Activated T-cell treated with anti-CD3 and anti-CD28 coated beads, Interleukin-2, amount 50 U/mL, for 24 hours (primary cell): ENCODE measurements around the gene CLSTN3.

Experiments used
- DNase-seq: peaks from one replicate; pipeline ENCODE4 v3.0.0-alpha.2; 2020
- H3K27ac Mint-ChIP-seq: 2 replicates; pipeline ENCODE4 v1.8.0; 2020; ENCODE audit warnings: mild to moderate bottlenecking, mixed read lengths
- H3K27me3 Mint-ChIP-seq: 2 replicates; pipeline ENCODE4 v1.8.0; 2020; ENCODE audit warnings: mixed read lengths
- H3K36me3 Mint-ChIP-seq: 2 replicates; pipeline ENCODE4 v1.8.0; 2020; ENCODE audit warnings: low read depth, mixed read lengths
- H3K4me1 Mint-ChIP-seq: 2 replicates; pipeline ENCODE4 v1.8.0; 2020; ENCODE audit warnings: low read depth, mixed read lengths
- H3K4me3 Mint-ChIP-seq: 2 replicates; pipeline ENCODE4 v1.8.0; 2020; ENCODE audit warnings: mild to moderate bottlenecking, moderate library complexity, mixed read lengths
- H3K9me3 Mint-ChIP-seq: 2 replicates; pipeline ENCODE4 v1.8.0; 2020; ENCODE audit warnings: mixed read lengths

The CLSTN3 gene

DNA sequence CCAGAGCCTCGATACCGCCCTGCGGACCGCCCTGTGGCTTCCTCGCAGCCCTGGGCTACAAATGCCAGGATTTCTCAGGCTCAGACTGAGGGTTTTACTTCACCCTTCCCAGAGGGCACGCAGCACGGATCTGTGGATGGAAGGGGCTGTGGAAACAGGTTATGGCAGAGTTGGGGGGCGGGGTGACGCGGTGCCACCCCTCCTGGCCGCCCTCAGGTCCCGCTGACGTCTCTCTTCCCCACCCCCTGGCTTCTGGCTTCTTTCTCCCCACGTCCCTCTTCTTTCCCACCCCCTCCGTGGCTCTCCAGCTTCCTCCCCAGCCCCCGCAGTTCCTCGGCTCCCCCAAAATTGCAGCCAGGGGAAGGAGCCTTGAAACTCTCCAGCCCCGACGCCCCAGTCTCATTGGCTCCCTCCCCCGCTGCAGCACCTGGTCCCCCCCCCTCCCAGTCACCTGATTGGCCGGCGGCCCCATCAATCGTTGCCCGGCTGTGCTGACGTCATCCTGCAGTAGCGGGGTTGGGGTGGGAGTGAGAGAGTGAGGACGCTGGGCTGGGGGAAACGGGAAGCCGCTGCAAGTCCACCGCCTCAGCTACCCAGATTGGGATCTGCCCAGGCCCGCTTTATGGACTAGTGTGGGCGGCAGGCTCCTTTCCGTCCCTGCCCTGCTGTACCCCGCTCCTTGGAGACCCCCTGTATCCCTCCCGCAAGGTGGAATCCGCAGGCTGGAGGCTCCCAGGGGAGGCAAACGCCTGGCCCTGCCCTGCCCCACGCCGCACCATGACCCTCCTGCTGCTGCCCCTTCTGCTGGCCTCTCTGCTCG is at the start of gene CLSTN3:
CLSTN3 (plus strand) TSS at position 500 of the 820 bp plus-strand sequence; CDS start at position 778, 278 bp downstream.
- Mint-ChIP-seq H3K4me1 (peaks cover 37% of the 10 kb centered on the region), H3K4me3 (peak within 1 kb of the TSS; percentile 81), H3K27me3 (no peaks in the 10 kb centered on the region), H3K27ac (peak within 1 kb of the TSS; percentile 80), H3K36me3 (peaks cover 8% of the 10 kb centered on the region), H3K9me3 (no peaks in the 10 kb centered on the region)
- peak; percentile 88 for DNase-seq

- Mint-ChIP-seq H3K36me3 (no peaks in the 10 kb centered on the region), H3K4me1 (no peaks in the 10 kb centered on the region)
Observed at GRCh38 chr12:7081037-7081436, 49.1 kb upstream of the CLSTN3 start.

DNA sequence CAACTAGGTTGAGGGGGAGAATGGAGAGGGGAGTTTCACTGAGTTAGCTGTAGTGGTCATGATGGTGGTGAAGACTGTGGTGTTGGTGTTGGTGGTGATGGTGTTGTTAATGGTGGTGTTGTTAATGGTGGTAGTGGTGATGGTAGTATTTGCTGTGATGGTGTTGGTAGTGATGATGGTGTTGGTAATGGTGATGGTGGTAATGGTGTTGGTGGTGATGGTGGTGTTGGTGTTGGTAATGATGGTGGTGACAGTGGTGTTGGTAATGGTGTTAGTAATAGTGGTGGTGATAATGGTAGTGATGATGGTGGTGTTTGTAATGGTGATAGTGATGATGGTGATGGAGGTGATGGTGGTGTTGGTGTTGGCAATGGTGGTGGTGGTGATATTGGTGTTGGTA is 47.0 kb upstream of the CLSTN3 start:
- Mint-ChIP-seq H3K4me1 (no peaks in the 10 kb centered on the region), H3K27me3 (no peaks in the 10 kb centered on the region), H3K27ac (no peak overlapping the region), H3K9me3 (peaks cover 5% of the 10 kb centered on the region), H3K36me3 (no peaks in the 10 kb centered on the region), H3K4me3 (no peak overlapping the region)
- no peak for DNase-seq

More at GRCh38 chr12:7081037-7081436, 49.1 kb upstream of the CLSTN3 start:
- Mint-ChIP-seq H3K27ac (no peak overlapping the region), H3K27me3 (no peaks in the 10 kb centered on the region), H3K9me3 (peaks cover 5% of the 10 kb centered on the region), H3K4me3 (no peak overlapping the region)
- DNase-seq, result no peak

DNA sequence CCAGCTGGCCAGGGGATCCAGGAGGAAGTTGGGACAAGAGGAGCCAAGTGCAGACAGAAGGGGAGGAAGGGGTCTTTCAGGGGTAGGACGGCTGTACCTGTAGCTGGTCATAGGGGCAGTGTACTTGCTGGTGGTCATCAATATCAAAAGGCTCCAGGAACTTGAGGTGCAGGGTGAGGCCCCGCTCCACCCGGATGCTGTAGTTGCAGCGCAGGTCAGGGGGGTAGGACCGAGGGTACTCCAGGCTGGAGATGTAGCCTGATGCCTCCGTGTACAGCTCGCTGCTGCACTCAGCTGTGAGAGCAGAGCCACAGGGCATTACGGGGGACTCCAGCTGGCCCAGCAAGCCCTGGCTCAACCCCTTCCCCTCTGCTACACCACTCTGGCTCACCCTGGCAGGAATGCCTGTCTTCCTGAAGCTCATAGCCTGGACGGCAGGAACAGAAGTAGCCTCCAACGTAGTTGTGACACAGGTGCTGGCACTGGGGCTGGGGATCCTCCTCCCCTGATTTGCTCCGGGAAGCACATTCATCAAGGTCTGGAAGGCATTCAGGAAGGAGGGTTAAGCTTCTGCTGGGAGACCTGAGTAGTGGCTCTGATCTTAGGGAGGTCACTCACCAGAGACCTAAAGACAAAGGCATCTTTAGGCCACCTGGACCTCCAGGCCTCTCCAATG is 40.8 kb upstream of the CLSTN3 start:
- Mint-ChIP-seq H3K9me3 (no peaks in the 10 kb centered on the region), H3K27me3 (peaks cover 2% of the 10 kb centered on the region), H3K27ac (no peak overlapping the region), H3K4me1 (peaks cover 9% of the 10 kb centered on the region), H3K36me3 (no peaks in the 10 kb centered on the region), H3K4me3 (no peak overlapping the region)
- DNase-seq, result no peak

GRCh38 chr12:7090222-7090998 is 39.8 kb upstream of the CLSTN3 start:
- no peak overlapping the region for H3K27ac Mint-ChIP-seq
- DNase-seq, result no peak
- H3K36me3 Mint-ChIP-seq, result no peaks in the 10 kb centered on the region
- H3K27me3 Mint-ChIP-seq, result peaks cover 2% of the 10 kb centered on the region
- H3K4me3 Mint-ChIP-seq, result no peak overlapping the region
- H3K9me3 Mint-ChIP-seq, result no peaks in the 10 kb centered on the region
- peaks cover 9% of the 10 kb centered on the region for H3K4me1 Mint-ChIP-seq

- peaks cover 2% of the 10 kb centered on the region for H3K27me3 Mint-ChIP-seq
- DNase-seq, result no peak
- H3K4me3 Mint-ChIP-seq, result no peak overlapping the region
- peaks cover 9% of the 10 kb centered on the region for H3K4me1 Mint-ChIP-seq
- H3K27ac Mint-ChIP-seq, result no peak overlapping the region
- H3K9me3 Mint-ChIP-seq, result no peaks in the 10 kb centered on the region
- no peaks in the 10 kb centered on the region for H3K36me3 Mint-ChIP-seq
Observed at GRCh38 chr12:7091171-7091570, 39.0 kb upstream of the CLSTN3 start.

- DNase-seq, result no peak
- peak overlapping the region; percentile 78 for H3K4me3 Mint-ChIP-seq
- no peaks in the 10 kb centered on the region for H3K9me3 Mint-ChIP-seq
- peaks cover 9% of the 10 kb centered on the region for H3K4me1 Mint-ChIP-seq
- no peaks in the 10 kb centered on the region for H3K36me3 Mint-ChIP-seq
- peak overlapping the region; percentile 85 for H3K27ac Mint-ChIP-seq
- H3K27me3 Mint-ChIP-seq, result peaks cover 2% of the 10 kb centered on the region
Observed at GRCh38 chr12:7091660-7092228, 38.4 kb upstream of the CLSTN3 start.

DNA sequence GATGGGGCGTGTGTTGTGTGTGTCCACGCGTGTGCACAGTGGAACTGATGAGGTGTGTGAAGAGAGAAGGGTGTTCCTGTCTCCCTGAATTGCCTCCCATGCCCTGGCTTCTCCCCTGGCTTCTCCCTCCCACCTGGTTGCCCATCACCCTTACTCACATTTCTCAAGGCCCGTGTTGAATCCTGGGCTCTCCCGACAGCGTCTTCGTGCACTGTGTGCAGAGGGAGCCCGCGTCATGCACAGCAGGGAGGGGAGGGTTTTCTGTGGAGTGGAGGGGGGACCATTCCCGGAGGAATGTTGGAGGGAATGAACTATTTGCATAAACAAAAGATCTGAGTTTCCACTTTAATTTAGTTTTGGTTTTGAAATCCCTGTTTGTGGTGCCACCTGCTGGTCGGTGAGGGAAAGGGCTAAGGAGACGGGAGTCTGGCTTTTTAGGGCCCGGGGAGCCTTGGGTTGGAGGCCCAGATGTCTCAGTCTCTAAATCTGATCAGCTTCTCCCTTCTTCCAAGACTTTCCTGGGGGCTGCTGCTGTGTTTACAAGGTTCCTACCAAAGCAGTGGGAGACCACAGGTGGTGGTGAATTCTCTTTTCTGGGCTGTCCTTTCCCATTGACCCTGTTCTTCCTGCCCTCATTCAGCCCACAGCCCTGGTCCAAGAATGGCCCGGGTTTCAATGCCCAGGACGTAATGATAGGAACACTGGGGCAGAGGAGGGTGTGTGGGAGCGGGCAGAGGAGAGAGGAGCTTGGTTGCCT is 37.8 kb upstream of the CLSTN3 start, which contains the start of gene C1R:
C1R (minus strand) TSS at position 217 of the 757 bp plus-strand sequence; CDS start at position 160, 57 bp downstream.
- Mint-ChIP-seq H3K36me3 (no peaks in the 10 kb centered on the region), H3K9me3 (no peaks in the 10 kb centered on the region), H3K27ac (peak within 1 kb of the TSS; percentile 85), H3K4me1 (peaks cover 9% of the 10 kb centered on the region), H3K4me3 (peak within 1 kb of the TSS; percentile 78), H3K27me3 (peaks cover 2% of the 10 kb centered on the region)
- peak; percentile 79 for DNase-seq

GRCh38 chr12:7092986-7093460 is 37.1 kb upstream of the CLSTN3 start:
- peaks cover 9% of the 10 kb centered on the region for H3K4me1 Mint-ChIP-seq
- no peak for DNase-seq
- H3K9me3 Mint-ChIP-seq, result no peaks in the 10 kb centered on the region
- H3K27me3 Mint-ChIP-seq, result peaks cover 2% of the 10 kb centered on the region
- no peak overlapping the region for H3K4me3 Mint-ChIP-seq
- no peak overlapping the region for H3K27ac Mint-ChIP-seq
- H3K36me3 Mint-ChIP-seq, result peaks cover 2% of the 10 kb centered on the region

DNA sequence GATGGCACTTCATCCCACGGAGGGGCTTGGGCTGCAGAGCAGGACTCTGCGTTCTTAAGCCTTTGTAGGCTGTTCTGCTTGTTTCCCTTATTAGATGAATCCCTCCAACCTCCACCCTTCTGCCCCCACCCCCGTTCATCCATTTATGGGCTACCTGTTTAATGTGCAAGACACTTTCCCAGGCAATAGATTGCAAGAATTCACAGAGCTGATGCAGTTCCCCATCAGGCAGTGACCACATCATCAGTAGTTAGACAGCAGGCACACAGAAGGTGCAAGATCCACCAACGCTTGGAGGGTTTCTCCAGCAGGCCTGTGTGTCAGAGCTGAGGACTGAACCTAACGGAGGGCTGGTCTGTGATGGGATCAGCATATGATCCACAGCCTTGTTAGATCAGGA is 36.7 kb upstream of the CLSTN3 start:
- peaks cover 7% of the 10 kb centered on the region for H3K36me3 Mint-ChIP-seq
- no peak overlapping the region for H3K27ac Mint-ChIP-seq
- H3K9me3 Mint-ChIP-seq, result no peaks in the 10 kb centered on the region
- peaks cover 2% of the 10 kb centered on the region for H3K27me3 Mint-ChIP-seq
- peaks cover 9% of the 10 kb centered on the region for H3K4me1 Mint-ChIP-seq
- no peak overlapping the region for H3K4me3 Mint-ChIP-seq
- DNase-seq, result no peak

DNA sequence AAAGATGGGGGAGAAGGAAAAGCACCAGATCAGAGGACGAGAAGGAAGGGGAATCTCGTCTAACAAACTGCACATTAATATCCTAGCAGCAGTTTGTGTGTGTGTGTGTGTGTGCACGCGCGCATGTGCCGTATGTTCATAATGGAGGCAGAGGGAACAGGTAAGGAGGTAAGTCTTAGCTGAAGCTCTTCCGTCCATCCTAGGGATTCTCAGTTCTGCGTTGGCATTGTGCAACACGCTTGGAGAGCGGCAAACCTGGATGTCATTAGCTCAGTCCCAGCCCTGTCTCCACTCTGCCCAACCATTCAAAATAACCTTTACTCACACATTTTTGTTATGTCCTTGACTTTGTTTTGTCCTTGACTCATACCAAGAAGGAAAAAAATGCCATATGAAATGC is 36.3 kb upstream of the CLSTN3 start:
- H3K9me3 Mint-ChIP-seq, result no peaks in the 10 kb centered on the region
- DNase-seq, result no peak
- H3K4me1 Mint-ChIP-seq, result peaks cover 9% of the 10 kb centered on the region
- peaks cover 2% of the 10 kb centered on the region for H3K27me3 Mint-ChIP-seq
- peaks cover 10% of the 10 kb centered on the region for H3K36me3 Mint-ChIP-seq
- no peak overlapping the region for H3K4me3 Mint-ChIP-seq
- H3K27ac Mint-ChIP-seq, result no peak overlapping the region

GRCh38 chr12:7096006-7096932 is 33.9 kb upstream of the CLSTN3 start:
- Mint-ChIP-seq H3K27me3 (no peaks in the 10 kb centered on the region), H3K9me3 (no peaks in the 10 kb centered on the region), H3K4me1 (peaks cover 9% of the 10 kb centered on the region), H3K27ac (no peak overlapping the region), H3K4me3 (no peak overlapping the region), H3K36me3 (peaks cover 20% of the 10 kb centered on the region)
- no peak for DNase-seq

DNA sequence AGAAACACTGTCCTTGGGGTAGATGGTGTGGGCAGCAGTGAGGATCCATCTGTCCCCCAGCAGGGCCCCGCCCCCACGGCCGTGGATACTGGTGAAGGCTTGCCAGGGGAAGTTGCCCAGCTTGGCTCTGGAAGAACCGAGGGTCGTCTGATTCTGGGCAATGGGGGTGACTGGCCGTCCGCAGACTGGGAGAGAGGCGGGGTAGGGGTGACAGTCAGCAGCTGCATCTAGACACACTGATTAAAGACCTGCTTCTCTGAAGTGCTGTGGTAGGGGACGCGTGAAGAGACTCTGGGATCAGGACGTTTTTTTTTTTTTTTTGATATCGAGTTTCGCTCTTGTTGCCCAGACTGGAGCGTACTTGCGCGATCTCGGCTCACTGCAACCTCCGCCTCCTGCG is 33.2 kb upstream of the CLSTN3 start:
- DNase-seq, result no peak
- Mint-ChIP-seq H3K4me1 (peaks cover 8% of the 10 kb centered on the region), H3K9me3 (no peaks in the 10 kb centered on the region), H3K4me3 (no peak overlapping the region), H3K27me3 (no peaks in the 10 kb centered on the region), H3K36me3 (peaks cover 25% of the 10 kb centered on the region), H3K27ac (no peak overlapping the region)
